GM19452 (cell line): Measurements from ENCODE around the gene PDE8A.
"Not testable (repeated sequence)": the region's sequence is repeated elsewhere in the genome, so short reads cannot be mapped to it uniquely, and the experiment has no call there.

Experiments used
- ATAC-seq: cut with Tn5 transposase; IDR thresholded peaks from one replicate; pipeline ENCODE4 v1.9.1; 2021; ENCODE audit not compliant: unreplicated experiment

PDE8A gene

GRCh38 chr15:85157344-85157743 lies 175.7 kb downstream of the PDE8A start:
- ATAC-seq: no peak

- no peak for ATAC-seq
Observed at GRCh38 chr15:85162237-85162636, 180.6 kb downstream of the PDE8A start.

GRCh38 chr15:85164841-85165466 lies 183.3 kb downstream of the PDE8A start:
- no peak for ATAC-seq

GRCh38 chr15:85167568-85167967 lies 185.9 kb downstream of the PDE8A start:
- no peak for ATAC-seq

- no peak for ATAC-seq
Observed at GRCh38 chr15:85168642-85169173, 187.1 kb downstream of the PDE8A start.

GRCh38 chr15:85171736-85172135 lies 190.1 kb downstream of the PDE8A start:
- no peak for ATAC-seq

GRCh38 chr15:85172846-85173490 lies 191.3 kb downstream of the PDE8A start:
- no peak for ATAC-seq

- ATAC-seq: not testable (repeated sequence)
Observed at GRCh38 chr15:85173630-85174029, 192.0 kb downstream of the PDE8A start.

GRCh38 chr15:85174521-85174920 lies 192.9 kb downstream of the PDE8A start:
- no peak for ATAC-seq

- not testable (repeated sequence) for ATAC-seq
Observed at GRCh38 chr15:85177042-85177515, 195.4 kb downstream of the PDE8A start.

- ATAC-seq: no peak
Observed at GRCh38 chr15:85178308-85178707, 196.7 kb downstream of the PDE8A start.

GRCh38 chr15:85179700-85180099 lies 198.0 kb downstream of the PDE8A start:
- no peak for ATAC-seq

- ATAC-seq: not testable (repeated sequence)
Observed at GRCh38 chr15:85185350-85185749, 203.7 kb downstream of the PDE8A start.

GRCh38 chr15:85188171-85188577 lies 206.5 kb downstream of the PDE8A start:
- not testable (repeated sequence) for ATAC-seq
